ENCODE measurements around the gene PCDHB12. TPM values are rescaled to one million over a fixed set of nuclear protein-coding genes. Genes with fewer than 3 reads are reported as not detected.
"Not testable (repeated sequence)": the region's sequence is repeated elsewhere in the genome, so short reads cannot be mapped to it uniquely, and the experiment has no call there.

PCDHB12 gene
- total and polyA plus RNA-seq, 2 of the 13 experiments (the other 11 are each of a cell fraction or from before 2014, with no cell fraction given), result 0.03 to 0.04 TPM

- CTCF ChIA-PET (ENCODE audit: low intra/inter-chr PET ratio, low total read pairs), result interaction anchor here (0.6 to 1.3 kb wide), 2 partner anchors 278 to 330 kb away, joined by 3 to 5 read pairs; no protein-coding TSS in a partner anchor
- no peaks in the 10 kb centered on the region for H3K27me3 ChIP-seq (ENCODE audit: control insufficient read depth in 1 of 2, insufficient read depth in 2 of 2, low read length in 2 of 2)
- H3K9ac ChIP-seq (ENCODE audit: insufficient read depth, low read depth, low read length), result peak overlapping the region; percentile 14; the same call in 1 of the 2 replicates
- WGBS (ENCODE audit: low lambda C conversion rate), result 15% methylated on average over 15 of the region's 15 CpGs
- TF ChIP-seq CTCF (CRISPR knock-in tag; IDR thresholded peaks at IDR 0.05), result peak; percentile 54
- peak; percentile 51 for TF ChIP-seq STAG1 (CRISPR knock-in tag; IDR thresholded peaks at IDR 0.05)
- no peak for TF ChIP-seq SNAPC4 (CRISPR knock-in tag; IDR thresholded peaks at IDR 0.05)
- no peak for TF ChIP-seq TCF12 (IDR thresholded peaks at IDR 0.05)
- no peak for TF ChIP-seq TCF12 (CRISPR knock-in tag; IDR thresholded peaks at IDR 0.05)
- FAIRE-seq (no peak), ATAC-seq (no peak), DNase-seq (ENCODE audit: low spot score) (peak; percentile 4)
- BruUV-seq (replicated peaks), result no TSS peak
- POLR2A ChIA-PET, result no interaction called here
- H3K4me3 ChIP-seq (replicated peaks in 1 of 3; ENCODE audit: insufficient read depth in 1 of 3, low read depth in 2 of 3, low read length in 3 of 3), result 0 out of 6 replicates have a peak overlapping the region, but pooled peaks of 1 of the 3 experiments have one; percentile 24
- H3K4me2 ChIP-seq (ENCODE audit: low read depth, low read length), result peak overlapping the region; percentile 52
- no peak overlapping the region for H3K27ac ChIP-seq (ENCODE audit: extremely low read length, insufficient read depth, low read length)
- intact Hi-C loops (cut with micrococcal nuclease; ENCODE audit: unreplicated experiment) (no loop called here), in situ Hi-C loops (cut with HindIII; ENCODE audit: extremely low pct_ligation_motif_present, low pct_unique_long_range_greater_than_20kb) (no loop called here)
- no peaks in the 10 kb centered on the region for H4K20me1 ChIP-seq (ENCODE audit: insufficient read depth, low read length)
- no peaks in the 10 kb centered on the region for H3K4me1 ChIP-seq (ENCODE audit: insufficient read depth, low read length)
- H3K79me2 ChIP-seq (ENCODE audit: insufficient read depth, low read length), result no peaks in the 10 kb centered on the region
- H3K9me3 ChIP-seq (ENCODE audit: low read length), result peaks cover 37% of the 10 kb centered on the region
- no peaks in the 10 kb centered on the region for H3K36me3 ChIP-seq (replicated peaks in 1 of 2; ENCODE audit: control insufficient read depth in 1 of 2, insufficient read depth in 2 of 2, low read length in 2 of 2)
- peak overlapping the region; percentile 48 for H2AFZ ChIP-seq (ENCODE audit: low read length)
Measured at GRCh38 chr5:141234109-141234667, 25.7 kb downstream of the PCDHB12 start.

- H3K27me3 ChIP-seq (ENCODE audit: control insufficient read depth in 1 of 2, insufficient read depth in 2 of 2, low read length in 2 of 2); H2AFZ ChIP-seq (ENCODE audit: low read length); H3K4me2 ChIP-seq (ENCODE audit: low read depth, low read length); FAIRE-seq; H4K20me1 ChIP-seq (ENCODE audit: insufficient read depth, low read length); H3K36me3 ChIP-seq (replicated peaks in 1 of 2; ENCODE audit: control insufficient read depth in 1 of 2, insufficient read depth in 2 of 2, low read length in 2 of 2); H3K9ac ChIP-seq (ENCODE audit: insufficient read depth, low read depth, low read length); BruUV-seq (replicated peaks); H3K79me2 ChIP-seq (ENCODE audit: insufficient read depth, low read length); POLR2A ChIA-PET; H3K4me1 ChIP-seq (ENCODE audit: insufficient read depth, low read length); intact Hi-C loops (cut with micrococcal nuclease; ENCODE audit: unreplicated experiment); H3K4me3 ChIP-seq (replicated peaks in 1 of 3; ENCODE audit: insufficient read depth in 1 of 3, low read depth in 2 of 3, low read length in 3 of 3); ATAC-seq; H3K27ac ChIP-seq (ENCODE audit: extremely low read length, insufficient read depth, low read length); in situ Hi-C loops (cut with HindIII; ENCODE audit: extremely low pct_ligation_motif_present, low pct_unique_long_range_greater_than_20kb); CTCF ChIA-PET (ENCODE audit: low intra/inter-chr PET ratio, low total read pairs); DNase-seq (ENCODE audit: low spot score): not testable (repeated sequence)
- peaks cover 45% of the 10 kb centered on the region for H3K9me3 ChIP-seq (ENCODE audit: low read length)
- 83% methylated on average over 21 of the region's 40 CpGs for WGBS (ENCODE audit: low lambda C conversion rate)
Measured at GRCh38 chr5:141235922-141236321, 27.4 kb downstream of the PCDHB12 start.
